Activated CD8-positive, alpha-beta memory T cell treated with anti-CD3 and anti-CD28 coated beads for 4 hours (primary cell): Measurements from ENCODE around the gene ALPG.
"Not testable (repeated sequence)": the region's sequence is repeated elsewhere in the genome, so short reads cannot be mapped to it uniquely, and the experiment has no call there.

Experiments used
- DNase-seq, 2 donors: peaks; one replicate each; pipeline ENCODE4 v3.0.0-alpha.2; 2020; ENCODE audit warnings: low read depth in 2 of 2

The ALPG gene

DNA sequence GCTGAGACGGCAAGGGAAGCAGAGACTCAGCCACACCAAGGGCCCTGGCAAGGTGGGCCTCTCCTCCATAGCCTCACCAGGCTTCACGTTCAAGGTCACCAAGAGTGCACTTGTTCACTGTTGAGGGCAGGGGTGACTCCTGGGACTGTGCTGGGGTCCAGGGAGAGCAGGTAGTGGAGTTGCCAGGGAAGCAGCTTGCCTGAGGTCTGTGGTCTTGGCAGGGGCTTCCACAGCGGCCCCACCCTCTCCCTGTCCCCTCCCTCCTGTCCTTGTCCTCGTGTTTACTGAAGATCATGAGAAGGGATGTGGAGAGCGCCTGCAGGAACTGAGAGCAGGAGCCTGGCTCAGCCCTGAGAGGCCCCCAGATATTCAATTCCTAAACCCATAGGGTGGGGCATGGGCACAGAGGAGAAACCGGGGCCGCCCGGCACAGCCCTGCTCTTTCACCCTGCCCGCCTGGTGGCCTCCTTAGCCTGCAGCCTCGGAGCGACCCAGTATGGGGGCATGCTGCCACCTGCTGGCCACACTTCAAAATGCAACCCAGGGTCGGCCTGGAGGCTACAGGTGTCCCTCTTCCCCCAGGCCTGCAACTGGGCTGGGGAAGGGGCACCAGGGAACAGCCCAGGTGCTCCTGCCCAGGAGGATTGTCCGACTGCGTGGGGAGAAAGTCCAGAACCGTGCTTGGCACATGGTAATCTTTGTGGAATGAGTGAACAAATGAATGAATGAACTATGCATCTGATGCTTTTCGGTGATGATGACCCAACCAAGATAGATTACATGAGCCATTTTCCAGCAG is 33.8 kb downstream of the ALPG start:
- peak; percentile 69 to 79 for DNase-seq

DNA sequence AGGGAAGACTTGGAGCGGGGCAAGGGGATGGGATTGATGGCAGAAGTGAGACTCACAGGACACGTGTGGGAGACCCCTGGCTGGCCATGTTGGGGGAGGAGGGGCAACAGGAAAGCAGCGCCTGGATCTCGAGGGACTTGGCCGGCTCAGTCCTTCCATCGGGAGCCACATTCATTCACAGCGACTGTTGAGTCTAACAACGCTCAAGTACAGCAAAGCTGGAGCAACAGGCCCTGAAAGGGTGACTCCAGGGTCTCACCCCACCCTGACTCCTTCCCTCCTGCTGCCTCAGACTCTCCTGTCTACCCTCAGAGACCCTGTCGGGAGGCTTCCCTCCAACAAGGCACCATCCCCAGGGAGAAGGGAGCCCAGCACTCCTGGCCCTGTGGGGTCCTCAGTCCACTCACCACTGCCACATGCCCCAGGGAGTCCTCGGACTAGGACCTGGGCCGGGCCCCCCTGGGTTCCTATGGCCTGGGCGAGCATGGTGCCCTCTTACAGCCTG is 34.6 kb downstream of the ALPG start:
- DNase-seq, result no peak

DNA sequence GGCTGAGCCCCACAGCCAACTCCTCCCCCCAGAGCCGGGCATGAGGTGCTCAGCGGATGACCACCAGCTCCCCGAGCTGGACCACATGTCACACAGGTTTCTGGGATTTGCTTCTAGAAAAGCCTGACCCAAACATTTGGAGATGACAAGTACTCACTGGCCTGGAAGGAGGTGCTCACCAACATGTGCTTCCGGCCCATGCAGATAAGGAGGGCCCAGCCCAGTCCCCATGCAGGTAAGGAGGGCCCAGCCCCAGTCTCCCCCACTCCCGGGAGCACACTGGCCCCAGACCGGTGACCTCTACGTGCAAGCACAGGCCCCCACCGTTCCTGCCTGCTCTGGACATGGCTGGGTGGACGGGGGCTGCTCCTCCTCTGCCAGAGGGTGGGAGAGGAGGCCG is 35.3 kb downstream of the ALPG start:
- DNase-seq, result not testable (repeated sequence)

DNA sequence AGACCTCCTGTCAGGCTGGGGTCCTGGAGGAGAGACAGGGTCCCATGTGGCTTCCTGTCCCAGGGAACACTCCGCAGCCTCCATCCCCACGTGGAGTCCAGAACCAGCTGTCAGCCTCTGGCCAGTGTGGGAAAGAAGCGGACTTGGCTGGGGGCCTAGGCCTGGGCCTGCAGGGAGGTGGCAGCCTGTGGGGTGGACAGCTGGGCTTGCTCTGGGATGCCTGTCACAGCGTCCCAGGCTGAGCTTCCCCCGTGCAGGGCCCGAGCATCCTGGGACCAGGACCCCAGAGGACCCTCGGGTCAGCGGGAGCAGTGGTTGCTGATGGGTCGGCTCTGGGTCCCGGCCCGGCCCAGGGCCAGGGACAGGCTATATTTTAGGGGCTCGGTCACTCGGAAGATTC is 35.8 kb downstream of the ALPG start:
- DNase-seq, result not testable (repeated sequence)

DNA sequence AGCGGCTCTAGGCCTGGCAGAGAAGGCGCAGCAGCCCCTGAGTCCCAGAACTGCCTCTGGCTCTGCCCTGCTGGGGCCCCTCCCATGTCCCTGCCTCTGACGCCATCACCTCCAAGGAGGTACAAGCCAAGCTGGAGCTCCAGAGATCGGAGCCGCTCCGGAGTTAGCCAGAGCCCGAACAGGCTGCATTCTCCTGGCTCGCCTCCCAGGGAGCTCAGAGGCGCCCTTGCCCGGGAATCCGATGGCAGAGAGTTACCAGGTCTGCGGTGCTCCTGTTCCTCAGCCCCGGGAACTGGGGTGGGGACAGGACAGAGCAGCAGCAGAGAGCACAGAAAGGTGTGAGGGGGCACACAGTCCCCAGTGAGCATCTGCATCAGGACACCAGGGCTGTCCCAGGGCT is 36.4 kb downstream of the ALPG start:
- not testable (repeated sequence) for DNase-seq

DNA sequence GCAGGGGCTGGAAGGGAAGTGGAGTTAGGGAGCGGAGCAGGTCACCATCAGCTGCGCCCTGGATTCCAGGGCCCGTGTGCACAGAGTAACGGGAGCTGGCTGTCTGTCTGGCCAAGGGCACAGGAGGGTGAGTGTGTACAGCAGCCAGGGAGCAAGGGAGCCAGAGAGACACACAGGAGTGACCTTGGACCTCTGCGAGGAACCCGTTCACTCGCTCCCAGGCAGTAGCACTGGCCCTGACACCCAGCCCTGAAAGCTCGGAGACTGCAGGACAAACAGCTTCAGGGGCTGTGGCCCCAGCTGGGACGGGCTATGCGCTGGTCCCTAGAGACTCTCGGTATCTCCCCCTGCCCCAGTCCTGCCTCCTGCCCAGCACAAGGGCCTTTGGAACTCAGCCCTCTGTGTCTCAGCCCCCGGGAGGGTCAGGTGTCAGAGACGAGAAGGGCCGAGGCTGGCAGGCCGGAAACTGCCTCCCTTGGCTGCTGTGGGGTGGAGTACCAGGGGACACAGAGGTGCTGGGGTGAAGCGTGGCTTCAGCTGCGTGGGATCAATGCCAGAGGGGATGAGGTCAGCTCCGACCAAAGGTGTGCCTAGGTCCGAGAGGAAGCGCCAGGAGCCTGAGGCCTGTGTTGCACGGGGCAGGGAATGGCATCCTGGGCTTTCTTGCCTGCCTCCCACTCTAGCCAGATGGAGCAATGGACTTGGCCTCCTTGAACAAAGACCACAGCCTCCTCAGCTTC is 37.2 kb downstream of the ALPG start:
- not testable (repeated sequence) for DNase-seq

DNA sequence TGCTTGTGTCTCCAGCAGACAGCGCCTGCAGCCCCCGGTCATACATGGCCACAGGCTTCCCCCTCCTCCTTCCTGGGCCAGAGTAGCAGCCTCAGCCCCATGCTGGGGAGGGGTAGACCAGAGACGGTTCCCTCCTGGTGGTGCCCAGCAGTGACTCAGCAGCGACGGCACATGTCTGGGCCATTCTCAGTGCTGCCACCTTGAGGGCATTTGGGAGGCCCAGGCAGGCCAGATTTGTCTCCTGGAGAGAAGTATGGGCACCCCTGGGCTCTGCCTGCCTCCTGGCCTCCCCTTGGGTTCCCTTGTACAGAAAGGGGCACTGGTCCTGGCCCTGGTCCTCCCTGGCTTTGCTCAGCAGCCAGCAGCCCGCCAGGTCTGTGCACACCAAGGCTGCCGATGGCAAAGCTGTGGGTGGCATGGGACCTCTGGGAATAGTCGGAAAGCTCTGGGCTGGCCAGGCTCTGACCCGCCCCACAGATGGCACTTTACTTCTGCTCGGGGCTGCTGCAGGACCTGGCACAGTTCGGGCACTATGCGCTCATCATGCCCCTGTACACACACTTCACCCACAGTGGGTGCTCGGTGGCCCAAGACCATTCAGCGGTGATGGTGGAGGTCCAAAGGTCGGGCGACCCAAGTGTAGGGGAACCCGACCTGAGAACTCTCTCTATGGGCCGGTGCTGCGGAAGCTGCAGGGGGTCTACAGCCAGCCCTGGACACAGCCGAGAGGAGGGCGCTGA is 37.9 kb downstream of the ALPG start:
- DNase-seq, result peak; percentile 20 to 28

DNA sequence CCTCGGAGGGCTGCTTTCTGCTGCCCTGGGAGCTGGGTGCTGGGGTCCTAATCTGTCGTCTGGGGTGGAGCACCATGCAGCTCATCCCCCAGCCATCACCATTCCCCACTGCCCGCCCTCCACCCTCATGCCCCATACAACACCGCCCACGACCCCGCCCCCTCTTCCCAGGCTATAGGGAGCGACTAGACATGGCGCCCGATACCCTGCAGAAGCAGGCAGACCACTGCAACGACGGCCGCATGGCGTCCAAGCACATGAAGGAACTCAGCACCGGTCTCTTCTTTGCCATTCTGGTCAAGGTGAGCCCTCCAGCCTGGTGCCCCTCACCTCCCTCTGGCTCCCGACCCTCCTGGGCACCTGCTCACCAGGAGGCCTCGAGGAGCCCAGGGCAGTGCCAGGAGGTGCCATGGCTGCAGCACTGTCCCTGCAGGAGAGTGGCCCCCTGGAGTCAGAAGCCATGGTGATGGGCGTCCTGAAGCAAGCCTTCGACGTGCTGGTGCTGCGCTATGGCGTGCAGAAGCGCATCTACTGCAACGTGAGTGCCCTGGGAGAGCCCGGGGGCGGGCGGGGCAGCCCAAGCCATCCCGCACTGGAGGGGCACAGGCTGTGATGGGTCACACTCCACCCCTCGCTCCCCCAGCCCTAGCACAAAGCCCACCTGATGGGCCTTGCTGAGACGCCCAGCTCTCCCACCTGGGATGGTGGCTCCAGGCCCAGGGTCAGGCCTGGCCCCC is 38.7 kb downstream of the ALPG start:
- DNase-seq, result not testable (repeated sequence)

DNA sequence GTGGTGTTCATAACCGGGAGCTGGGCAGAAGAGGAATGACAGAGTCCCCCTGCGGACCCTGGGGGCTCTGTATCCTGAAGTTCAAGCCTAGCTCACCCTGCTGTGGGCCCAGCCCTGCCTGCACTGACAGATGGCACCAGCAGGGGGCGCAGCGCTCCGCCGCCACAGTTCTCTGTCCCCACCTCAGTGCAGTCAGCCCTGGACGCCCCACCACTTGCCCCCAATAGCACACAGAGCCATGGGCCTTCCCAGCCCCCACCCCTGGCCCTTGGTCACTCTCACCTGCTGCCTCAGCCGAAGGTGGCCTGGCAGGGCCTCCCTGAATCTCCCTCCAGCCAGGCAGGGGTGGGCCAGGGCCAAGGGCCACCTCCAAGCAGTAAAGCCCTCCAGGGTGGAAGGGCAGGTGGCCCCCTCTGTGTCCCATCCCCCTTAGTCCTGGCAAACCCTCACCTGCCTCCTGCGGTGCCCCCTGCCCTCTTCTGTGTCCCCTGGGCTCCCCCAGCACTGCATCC is 39.7 kb downstream of the ALPG start:
- DNase-seq, result not testable (repeated sequence)

DNA sequence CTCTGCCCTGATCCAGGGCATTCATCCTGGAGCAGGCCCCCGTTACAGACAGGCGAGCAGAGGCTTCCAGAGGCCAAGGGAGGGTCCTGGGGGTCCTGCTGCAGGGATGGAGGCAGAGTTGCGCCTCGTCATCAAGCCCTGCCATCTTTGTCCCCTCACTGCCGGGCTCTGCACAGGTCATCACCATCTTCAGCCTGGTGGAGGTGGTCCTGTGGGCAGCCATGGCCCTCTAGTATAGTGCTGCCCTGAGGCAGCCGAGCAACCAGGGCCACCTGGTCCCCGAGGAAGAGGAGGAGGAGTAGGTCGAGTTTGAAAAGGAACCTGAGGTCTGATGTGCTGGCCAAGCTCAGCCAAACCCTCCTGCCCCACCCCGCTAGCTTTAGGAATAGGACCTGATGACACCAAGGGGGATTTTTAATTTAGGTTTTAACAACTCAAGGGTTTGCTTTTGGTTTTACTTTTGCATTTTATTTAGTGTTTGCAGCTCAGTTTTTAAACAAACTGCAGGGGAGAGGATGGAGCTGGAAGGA is 40.5 kb downstream of the ALPG start:
- DNase-seq, result no peak

DNA sequence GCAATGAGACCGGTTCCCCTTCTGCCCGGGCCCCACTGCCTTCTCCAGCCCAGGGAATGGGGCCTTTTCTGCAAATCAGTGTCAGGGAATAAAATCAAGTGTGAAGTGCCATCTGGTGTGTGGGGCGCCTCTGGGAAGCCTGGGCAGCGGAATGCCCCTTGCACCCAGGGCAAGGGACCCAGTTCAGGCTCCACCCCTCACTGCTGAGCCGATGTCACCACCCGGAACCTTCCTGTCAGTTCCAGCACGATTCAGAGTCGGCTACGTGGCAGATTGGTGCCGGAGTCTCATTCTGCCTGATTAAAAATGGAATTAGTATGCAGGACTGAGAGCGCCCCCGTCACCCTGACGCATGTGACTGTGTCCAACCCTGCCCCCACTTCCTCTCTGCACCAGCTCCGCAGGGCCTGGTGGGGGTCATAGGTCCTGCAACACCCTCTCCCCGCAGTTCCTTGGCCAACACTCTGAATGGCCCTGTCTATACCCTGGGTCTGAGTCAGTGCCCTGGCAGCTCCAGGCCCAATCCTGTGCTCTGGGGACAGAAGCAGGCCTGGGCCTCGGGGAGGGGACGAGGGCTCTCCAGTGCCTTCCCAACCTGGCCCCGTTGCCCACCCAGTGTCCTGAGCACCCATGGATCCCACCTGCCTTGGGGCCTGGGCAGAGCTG is 41.1 kb downstream of the ALPG start:
- DNase-seq, result no peak

DNA sequence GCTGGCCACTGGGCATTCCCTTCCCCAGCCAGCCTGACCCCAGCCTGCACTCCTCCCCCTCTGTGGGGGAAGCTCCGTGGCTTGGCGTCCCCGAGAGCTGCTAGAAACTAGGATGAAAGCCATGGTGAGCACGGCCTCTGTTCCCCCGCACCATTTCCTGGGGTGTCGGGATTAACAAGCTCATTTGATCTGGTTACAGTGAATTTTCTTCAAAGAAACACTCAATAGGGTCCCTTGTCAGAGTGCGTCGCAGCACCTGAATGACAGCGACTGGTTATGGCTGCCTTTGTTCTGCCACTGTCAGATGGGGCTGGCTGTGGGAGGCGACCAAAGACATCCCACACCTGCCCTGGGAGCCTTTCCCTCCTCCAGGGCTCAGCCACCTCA is 41.7 kb downstream of the ALPG start:
- DNase-seq, result no peak

DNA sequence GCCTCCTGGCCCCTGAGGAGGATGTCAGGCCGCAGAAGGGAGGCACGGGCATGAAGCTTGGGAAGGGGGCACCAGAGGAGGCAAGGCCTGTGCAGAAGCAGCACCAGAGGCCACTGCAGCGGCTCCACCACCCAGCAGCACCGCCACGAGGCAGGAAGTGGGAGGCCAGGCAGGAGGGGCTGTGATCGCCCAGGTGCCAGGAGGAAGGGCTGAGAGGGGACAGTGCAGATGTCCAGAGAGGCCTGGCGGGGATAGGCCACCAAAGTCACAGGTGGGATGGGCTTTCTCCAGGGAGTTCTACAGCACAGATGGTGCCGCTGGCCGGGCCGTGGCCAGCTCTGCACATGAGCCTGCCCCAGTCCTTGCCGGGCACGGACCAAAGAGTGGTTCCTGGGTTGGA is 43.3 kb downstream of the ALPG start:
- no peak for DNase-seq

DNA sequence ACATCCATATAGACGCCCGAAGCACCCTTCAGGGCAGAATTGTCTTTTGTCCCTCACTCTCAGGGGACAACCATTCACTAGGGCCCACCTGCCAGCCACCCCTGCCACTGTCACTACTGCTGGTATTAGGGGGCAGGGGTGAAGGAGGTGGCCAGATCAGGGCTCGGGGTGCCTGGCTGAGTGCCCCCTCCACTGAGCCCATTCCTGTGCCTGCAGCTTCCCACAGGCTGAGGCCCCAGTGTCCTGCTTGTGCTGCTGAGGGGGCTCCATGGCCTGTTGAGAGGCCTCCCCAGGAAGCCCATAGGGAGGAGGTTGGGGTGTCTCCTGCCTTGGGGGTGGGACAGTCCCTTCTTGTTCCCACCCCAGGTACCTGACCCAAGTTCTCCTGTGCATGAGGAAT is 45.0 kb downstream of the ALPG start:
- DNase-seq, result not testable (repeated sequence)

DNA sequence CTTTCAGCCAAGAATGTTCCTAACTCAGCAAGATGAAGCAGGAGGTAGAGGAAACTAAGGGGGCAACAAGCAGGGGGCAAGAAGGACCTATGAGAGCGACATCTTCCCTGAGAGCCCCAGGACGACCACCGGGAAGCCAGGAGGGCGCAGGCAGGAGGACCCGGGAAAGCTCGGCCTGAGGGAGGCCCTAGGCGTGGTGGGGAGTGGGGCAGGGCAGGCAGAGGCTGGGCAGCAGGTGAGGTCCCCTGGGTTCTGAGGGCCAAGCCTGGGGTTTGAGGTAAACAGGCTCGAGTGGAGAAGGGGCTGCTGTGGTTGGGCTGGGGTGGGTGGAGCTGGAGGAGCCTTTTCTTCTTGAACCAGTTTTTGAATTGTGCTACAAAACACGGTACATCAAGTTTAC is 48.0 kb downstream of the ALPG start:
- DNase-seq, result no peak

DNA sequence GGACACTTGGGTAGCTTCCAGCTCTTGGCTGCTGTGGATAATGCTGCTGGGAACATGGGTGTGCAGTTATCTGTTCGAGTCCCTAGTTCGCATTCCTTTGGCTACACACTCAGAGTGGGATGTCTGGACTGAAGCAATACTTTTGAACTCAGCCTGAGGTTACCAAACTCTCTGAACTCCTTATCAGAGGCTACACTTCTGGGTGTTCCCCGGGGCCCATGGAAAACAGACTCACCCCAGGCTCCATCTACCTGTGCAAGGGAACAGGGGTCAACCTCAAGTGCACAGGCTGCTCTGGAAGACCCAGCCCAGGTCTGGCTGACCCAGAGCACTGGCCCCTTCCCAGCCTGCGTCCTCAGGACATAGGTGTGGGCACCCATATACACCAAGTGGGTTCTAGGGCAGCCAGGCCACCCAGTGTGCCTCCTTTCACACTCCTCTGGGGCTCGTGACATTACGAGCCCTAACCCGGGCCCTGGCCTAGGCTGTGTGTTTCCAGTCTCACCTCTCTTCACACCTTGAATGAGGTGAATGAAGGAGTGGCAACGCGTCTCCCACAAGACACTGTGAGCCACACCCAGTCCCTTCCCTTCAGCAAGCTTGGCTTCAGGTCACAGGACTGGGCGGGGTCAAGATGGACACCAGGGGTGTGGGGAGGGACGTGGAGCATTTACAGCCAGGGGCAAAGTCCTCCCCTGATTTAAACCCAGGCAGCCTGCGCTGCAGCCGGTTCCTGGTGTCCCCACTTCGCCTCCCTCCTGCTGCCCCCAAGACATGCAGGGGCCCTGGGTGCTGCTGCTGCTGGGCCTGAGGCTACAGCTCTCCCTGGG is 49.0 kb downstream of the ALPG start, which contains the start of gene ALPI:
Gene ALPI (plus strand): TSS at position 728 of the 830 bp plus-strand sequence. CDS start 47 bp downstream, at position 775.
- DNase-seq, result no peak

DNA sequence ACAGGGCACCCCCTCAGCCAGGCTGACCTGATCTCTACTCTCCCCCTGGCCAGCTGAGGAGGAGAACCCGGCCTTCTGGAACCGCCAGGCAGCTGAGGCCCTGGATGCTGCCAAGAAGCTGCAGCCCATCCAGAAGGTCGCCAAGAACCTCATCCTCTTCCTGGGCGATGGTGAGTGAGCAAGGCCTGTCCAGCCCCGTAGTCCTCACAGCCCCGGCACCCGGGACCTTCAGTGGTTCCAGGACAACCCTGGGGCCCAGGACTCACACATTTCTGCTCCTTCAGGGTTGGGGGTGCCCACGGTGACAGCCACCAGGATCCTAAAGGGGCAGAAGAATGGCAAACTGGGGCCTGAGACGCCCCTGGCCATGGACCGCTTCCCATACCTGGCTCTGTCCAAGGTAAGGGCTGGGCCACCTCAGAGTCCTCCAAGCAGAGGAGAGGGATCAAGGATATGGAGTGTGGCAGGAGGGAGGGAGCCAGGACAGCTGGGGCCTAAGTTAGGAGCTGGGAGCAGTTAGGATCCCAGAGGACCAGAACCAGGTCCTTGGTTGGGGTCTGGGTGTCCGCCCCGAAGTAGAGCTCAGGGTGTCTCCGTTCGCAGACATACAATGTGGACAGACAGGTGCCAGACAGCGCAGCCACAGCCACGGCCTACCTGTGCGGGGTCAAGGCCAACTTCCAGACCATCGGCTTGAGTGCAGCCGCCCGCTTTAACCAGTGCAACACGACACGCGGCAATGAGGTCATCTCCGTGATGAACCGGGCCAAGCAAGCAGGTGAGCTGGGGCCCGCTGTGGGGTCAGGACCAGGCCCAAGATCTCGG is 49.9 kb downstream of the ALPG start:
- DNase-seq, result no peak

DNA sequence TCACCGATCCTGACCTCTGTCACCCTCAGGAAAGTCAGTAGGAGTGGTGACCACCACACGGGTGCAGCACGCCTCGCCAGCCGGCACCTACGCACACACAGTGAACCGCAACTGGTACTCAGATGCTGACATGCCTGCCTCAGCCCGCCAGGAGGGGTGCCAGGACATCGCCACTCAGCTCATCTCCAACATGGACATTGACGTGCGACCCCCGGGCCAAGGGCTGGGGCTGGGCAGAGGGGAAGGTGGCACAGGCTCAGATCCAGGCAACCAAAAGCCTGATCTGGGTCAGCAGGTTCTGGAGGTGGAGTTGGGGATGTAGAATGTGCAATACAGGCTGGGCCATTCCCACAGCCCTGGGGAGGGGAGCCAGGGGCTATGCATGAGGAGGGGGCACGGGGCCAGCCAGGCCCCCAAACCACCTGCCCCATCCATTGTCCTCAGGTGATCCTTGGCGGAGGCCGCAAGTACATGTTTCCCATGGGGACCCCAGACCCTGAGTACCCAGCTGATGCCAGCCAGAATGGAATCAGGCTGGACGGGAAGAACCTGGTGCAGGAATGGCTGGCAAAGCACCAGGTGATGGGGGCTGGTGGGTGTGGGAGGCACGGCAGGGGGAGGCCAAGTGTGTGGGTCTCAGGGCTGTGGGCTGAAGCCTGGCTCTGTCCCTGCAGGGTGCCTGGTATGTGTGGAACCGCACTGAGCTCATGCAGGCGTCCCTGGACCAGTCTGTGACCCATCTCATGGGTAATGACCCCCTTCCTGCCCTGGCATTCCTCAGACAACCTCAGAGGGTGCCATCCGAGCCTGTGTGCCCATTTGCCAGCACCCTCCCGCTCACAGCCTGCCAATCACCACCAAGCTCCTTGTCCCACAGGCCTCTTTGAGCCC is 50.7 kb downstream of the ALPG start:
- no peak for DNase-seq
